HepG2 (cell line): ENCODE data around the gene YIPF1. TPM values are rescaled to one million over a fixed set of nuclear protein-coding genes. Genes with fewer than 3 reads are reported as not detected.
A peak's percentile ranks its signal among the peaks of the same experiment; 100 is the strongest.

ENCODE experiments used
- ATAC-seq: fragments of 200-7000 bp; cut with Tn5 transposase; 3 replicates; pipeline ENCODE4 v1.9.1; 2020; ENCODE audit warnings: mild to moderate bottlenecking, moderate library complexity
- BruUV-seq: library from RNA; stranded (reverse); fragments of 400-500 nt; replicated peaks from 2 replicates; lab custom pipeline; 2021; lab: Mats Ljungman, UMichigan
- CTCF ChIA-PET: fragments of 300-600 bp; formaldehyde crosslinking; extraction: SDS; loops from one replicate; lab custom pipeline; 2021; ENCODE audit warnings: low total read pairs, inconsistent platforms, low intra/inter-chr PET ratio; lab: Yijun Ruan, JAX
- POLR2A ChIA-PET: fragments of 350-600 bp; sonication (Branson Sonifier 250); formaldehyde crosslinking; loops from one replicate; lab custom pipeline; 2020; ENCODE audit warnings: antibody characterized with exemption, inconsistent platforms; lab: Yijun Ruan, JAX
- DNase-seq: peaks from one replicate; pipeline ENCODE4 v3.0.0-alpha.2; 2015; ENCODE audit warnings: low spot score
- FAIRE-seq: peaks from 3 replicates; lab custom pipeline; 2011; peaks lifted over from hg19 to GRCh38; lab: Jason Lieb, UNC
- H2AFZ ChIP-seq: one replicate; pipeline ENCODE4 v1.6.1; 2011; ENCODE audit warnings: low read length, inconsistent platforms
- H3K27ac ChIP-seq: fragments of 300-600 bp; 3 replicates; pipeline ENCODE4 v1.8.0; 2011; ENCODE audit warnings: mixed run types, mild to moderate bottlenecking, mixed read lengths, low read length, inconsistent platforms; ENCODE audit not compliant: insufficient read depth; ENCODE audit errors: extremely low read length
- H3K27me3 ChIP-seq, 2 experiments: fragments of 200-600 bp in 1 of 2; 2 replicates in 1 of 2; 3 replicates in 1 of 2; pipeline versions ENCODE4 v1.6.0 to v1.8.0; 2011; ENCODE audit warnings: low read length in 2 of 2, mild to moderate bottlenecking in 2 of 2, moderate library complexity in 2 of 2, inconsistent platforms in 1 of 2; ENCODE audit not compliant: insufficient read depth in 2 of 2, control insufficient read depth in 1 of 2
- H3K36me3 ChIP-seq, 2 experiments: fragments of 200-600 bp in 1 of 2; replicated peaks in 1 of 2; 2 replicates in 1 of 2; 3 replicates in 1 of 2; pipeline versions ENCODE4 v1.5.1 to v1.8.0; 2011; ENCODE audit warnings: low read length in 2 of 2, inconsistent platforms in 1 of 2; ENCODE audit not compliant: insufficient read depth in 2 of 2, control insufficient read depth in 1 of 2
- H3K4me1 ChIP-seq: 2 replicates; pipeline ENCODE4 v1.5.1; 2012; ENCODE audit warnings: low read length, inconsistent platforms; ENCODE audit not compliant: insufficient read depth
- H3K4me2 ChIP-seq: 2 replicates; pipeline ENCODE4 v1.6.0; 2011; ENCODE audit warnings: low read depth, low read length, inconsistent platforms
- H3K4me3 ChIP-seq, 3 experiments: fragments of 200-600 bp in 1 of 3; sonication (generic), shearing (Covaris generic) in 1 of 3; replicated peaks in 1 of 3; 2 replicates each; pipeline ENCODE4 v1.5.1; 2011 to 2016; ENCODE audit warnings: low read length in 3 of 3, inconsistent platforms in 2 of 3, low read depth in 2 of 3, mild to moderate bottlenecking in 2 of 3, control low read depth in 1 of 3, mixed read lengths in 1 of 3; ENCODE audit not compliant: insufficient read depth in 1 of 3
- H3K79me2 ChIP-seq: one replicate; pipeline ENCODE4 v1.6.1; 2011; ENCODE audit warnings: low read length, inconsistent platforms; ENCODE audit not compliant: insufficient read depth
- H3K9ac ChIP-seq: 2 replicates; pipeline ENCODE4 v1.6.0; 2011; ENCODE audit warnings: mild to moderate bottlenecking, low read depth, low read length, inconsistent platforms; ENCODE audit not compliant: insufficient read depth
- H3K9me3 ChIP-seq: 2 replicates; pipeline ENCODE4 v1.5.1; 2012; ENCODE audit warnings: mild to moderate bottlenecking, low read length
- H4K20me1 ChIP-seq: 2 replicates; pipeline ENCODE4 v1.6.0; 2011; ENCODE audit warnings: inconsistent platforms, mild to moderate bottlenecking, low read length, moderate library complexity; ENCODE audit not compliant: insufficient read depth
- CBX1 ChIP-seq: IDR thresholded peaks from one replicate; pipeline ENCODE4 v1.6.1; 2016; ENCODE audit warnings: antibody characterized with exemption, low read depth
- FOSL1 ChIP-seq: sonication (generic); formaldehyde crosslinking; IDR thresholded peaks from 2 replicates; pipeline ENCODE4 v1.9.0; 2021; ENCODE audit warnings: missing genetic modification reagents, borderline replicate concordance
- GABPA ChIP-seq, 2 experiments: IDR thresholded peaks; 2 replicates each; pipeline ENCODE4 v1.6.1; 2011 to 2016; ENCODE audit warnings: low read depth in 2 of 2, low read length in 1 of 2, missing biosample characterization in 1 of 2, missing genetic modification characterization in 1 of 2
- HIVEP1 ChIP-seq: sonication (generic); formaldehyde crosslinking; IDR thresholded peaks from 2 replicates; pipeline ENCODE4 v1.4.0; 2020; ENCODE audit warnings: mild to moderate bottlenecking, missing genetic modification reagents
- MZF1 ChIP-seq: sonication (generic); formaldehyde crosslinking; IDR thresholded peaks from 2 replicates; pipeline ENCODE4 v1.8.1; 2023; ENCODE audit warnings: mild to moderate bottlenecking, missing genetic modification reagents, borderline replicate concordance
- NR2C2 ChIP-seq: sonication (generic); formaldehyde crosslinking; IDR thresholded peaks from 2 replicates; pipeline ENCODE4 v1.4.0; 2020; ENCODE audit warnings: missing genetic modification reagents, mild to moderate bottlenecking, moderate library complexity, borderline replicate concordance
- SP1 ChIP-seq, 2 experiments: fragments of 450-650 bp in 1 of 2; sonication (generic) in 1 of 2; formaldehyde crosslinking in 1 of 2; IDR thresholded peaks; 2 replicates each; pipeline versions ENCODE4 v1.4.0 to v1.6.1; 2016 to 2020; ENCODE audit warnings: missing genetic modification reagents in 1 of 2
- TCF7L2 ChIP-seq: IDR thresholded peaks from 2 replicates; pipeline ENCODE4 v1.6.1; 2011; ENCODE audit warnings: mild to moderate bottlenecking, low read depth, low read length, moderate library complexity
- TOE1 ChIP-seq: sonication (generic); formaldehyde crosslinking; IDR thresholded peaks from 2 replicates; pipeline ENCODE4 v1.4.0; 2020; ENCODE audit warnings: mild to moderate bottlenecking, missing genetic modification reagents
- YY1 ChIP-seq: IDR thresholded peaks from 2 replicates; pipeline ENCODE4 v1.6.1; 2011; ENCODE audit warnings: low read length, low read depth, moderate library complexity, mild to moderate bottlenecking; ENCODE audit not compliant: insufficient read depth, insufficient replicate concordance
- ZNF367 ChIP-seq: sonication (generic); formaldehyde crosslinking; IDR thresholded peaks from 2 replicates; pipeline ENCODE4 v1.4.0; 2020; ENCODE audit warnings: missing genetic modification reagents, borderline replicate concordance
- whole genome bisulfite sequencing: methylation state at CpG from one replicate; pipeline ENCODE4 v1.1.6; 2017; ENCODE audit warnings: low lambda C conversion rate; 5-methylcytosine and 5-hydroxymethylcytosine counted together
- in situ Hi-C: cut with HindIII; loops from 2 replicates; pipeline ENCODE4 v1.10.0; 2017; ENCODE audit warnings: low pct_unique_long_range_greater_than_20kb; ENCODE audit not compliant: extremely low pct_ligation_motif_present
- intact Hi-C: fragments of 100-400 bp; cut with micrococcal nuclease; formaldehyde crosslinking; loops from one replicate; pipeline ENCODE4 v1.10.0; 2022; ENCODE audit not compliant: unreplicated experiment
- polyA plus RNA-seq, 8 experiments: library from polyadenylated mRNA; depleted of rRNA in 3 of 8; stranded (reverse) in 7 of 8; unstranded in 1 of 8; fragments of >200 nt; fragmentation: Illumina TruSeq in 4 of 8; extraction: Trizol in 4 of 8; gene quantifications; 2 replicates each; pipeline versions ENCODE4 v1.2.1 to v1.2.3, GENCODE V29; 2011 to 2016; ENCODE audit warnings: low read depth in 4 of 8, missing spikeins in 1 of 8, mixed read lengths in 1 of 8; ENCODE audit not compliant: insufficient read depth in 1 of 8
- total RNA-seq, 5 experiments: library from RNA; depleted of rRNA; stranded (reverse); fragments of >200 nt; fragmentation: Illumina TruSeq; extraction: Trizol; gene quantifications; 2 replicates each; pipeline ENCODE4 v1.2.3, GENCODE V29; 2016; ENCODE audit warnings: low read depth in 1 of 5
- TF ChIP-seq, protein P1 (sequence below), 2 experiments: fragments of 450-650 bp in 1 of 2; sonication (generic) in 1 of 2; formaldehyde crosslinking in 1 of 2; IDR thresholded peaks; 2 replicates each; pipeline versions ENCODE4 v1.6.1 to v1.8.0; 2016 to 2022; ENCODE audit warnings: antibody characterized with exemption in 1 of 2, mild to moderate bottlenecking in 1 of 2, missing genetic modification reagents in 1 of 2
- TF ChIP-seq, protein P2 (sequence below): sonication (generic); formaldehyde crosslinking; IDR thresholded peaks from 2 replicates; pipeline ENCODE4 v1.4.0; 2020; ENCODE audit warnings: missing genetic modification reagents, low read depth, mild to moderate bottlenecking, borderline replicate concordance

YIPF1 gene
- total and polyA plus RNA-seq, 2 of the 13 experiments (the other 11 are each of a cell fraction or from before 2014, with no cell fraction given): 21.1 to 31.9 TPM

GRCh38 chr1:53890522-53890941 lies 935 bp upstream of the YIPF1 start:
- H3K27me3 ChIP-seq: no peaks in the 10 kb centered on the region; a peak in 1 of 5 replicates
- no peaks in the 10 kb centered on the region; the same call in 1 of the 2 replicates for H4K20me1 ChIP-seq
- H3K79me2 ChIP-seq: peaks cover 7% of the 10 kb centered on the region
- in situ Hi-C loops: loop anchor here (5.0 kb wide), 1 partner anchor 52 kb away; no protein-coding TSS in a partner anchor
- intact Hi-C loops: loop anchor here (5.0 kb wide), 1 partner anchor 57 kb away; the partner anchor contains the start of genes IFT25 and LRRC42
- no peak overlapping the region for H3K9ac ChIP-seq
- POLR2A ChIA-PET: interaction anchor here (1.6 kb wide), 1 partner anchor 9 kb away, joined by 15 read pairs; no protein-coding TSS in a partner anchor
- H3K36me3 ChIP-seq: no peaks in the 10 kb centered on the region; a peak in 1 of 5 replicates
- H3K4me3 ChIP-seq: peak overlapping the region in 1 of 3 experiments; percentile 100; a peak in 2 of 6 replicates
- no peak overlapping the region for H3K27ac ChIP-seq
- DNase-seq: no peak
- BruUV-seq: no TSS peak
- WGBS: 85% methylated on average over 7 of the region's 7 CpGs
- no peak for FAIRE-seq
- ATAC-seq: no peak
- H3K4me1 ChIP-seq: peaks cover 49% of the 10 kb centered on the region
- H3K4me2 ChIP-seq: peak overlapping the region; percentile 97
- CTCF ChIA-PET: no interaction called here
- no peaks in the 10 kb centered on the region for H3K9me3 ChIP-seq
- peak overlapping the region; percentile 83 for H2AFZ ChIP-seq
- no peak for TF ChIP-seq TOE1
- TF ChIP-seq YY1: no peak
- TF ChIP-seq SP1 (IDR thresholded peaks at IDR 0.05): no peak
- TF ChIP-seq SP1 (CRISPR knock-in tag; IDR thresholded peaks at IDR 0.05): no peak
- TF ChIP-seq, protein P1, sequence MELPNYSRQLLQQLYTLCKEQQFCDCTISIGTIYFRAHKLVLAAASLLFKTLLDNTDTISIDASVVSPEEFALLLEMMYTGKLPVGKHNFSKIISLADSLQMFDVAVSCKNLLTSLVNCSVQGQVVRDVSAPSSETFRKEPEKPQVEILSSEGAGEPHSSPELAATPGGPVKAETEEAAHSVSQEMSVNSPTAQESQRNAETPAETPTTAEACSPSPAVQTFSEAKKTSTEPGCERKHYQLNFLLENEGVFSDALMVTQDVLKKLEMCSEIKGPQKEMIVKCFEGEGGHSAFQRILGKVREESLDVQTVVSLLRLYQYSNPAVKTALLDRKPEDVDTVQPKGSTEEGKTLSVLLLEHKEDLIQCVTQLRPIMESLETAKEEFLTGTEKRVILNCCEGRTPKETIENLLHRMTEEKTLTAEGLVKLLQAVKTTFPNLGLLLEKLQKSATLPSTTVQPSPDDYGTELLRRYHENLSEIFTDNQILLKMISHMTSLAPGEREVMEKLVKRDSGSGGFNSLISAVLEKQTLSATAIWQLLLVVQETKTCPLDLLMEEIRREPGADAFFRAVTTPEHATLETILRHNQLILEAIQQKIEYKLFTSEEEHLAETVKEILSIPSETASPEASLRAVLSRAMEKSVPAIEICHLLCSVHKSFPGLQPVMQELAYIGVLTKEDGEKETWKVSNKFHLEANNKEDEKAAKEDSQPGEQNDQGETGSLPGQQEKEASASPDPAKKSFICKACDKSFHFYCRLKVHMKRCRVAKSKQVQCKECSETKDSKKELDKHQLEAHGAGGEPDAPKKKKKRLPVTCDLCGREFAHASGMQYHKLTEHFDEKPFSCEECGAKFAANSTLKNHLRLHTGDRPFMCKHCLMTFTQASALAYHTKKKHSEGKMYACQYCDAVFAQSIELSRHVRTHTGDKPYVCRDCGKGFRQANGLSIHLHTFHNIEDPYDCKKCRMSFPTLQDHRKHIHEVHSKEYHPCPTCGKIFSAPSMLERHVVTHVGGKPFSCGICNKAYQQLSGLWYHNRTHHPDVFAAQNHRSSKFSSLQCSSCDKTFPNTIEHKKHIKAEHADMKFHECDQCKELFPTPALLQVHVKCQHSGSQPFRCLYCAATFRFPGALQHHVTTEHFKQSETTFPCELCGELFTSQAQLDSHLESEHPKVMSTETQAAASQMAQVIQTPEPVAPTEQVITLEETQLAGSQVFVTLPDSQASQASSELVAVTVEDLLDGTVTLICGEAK (IDR thresholded peaks at IDR 0.05): no peak
- TF ChIP-seq, protein P1 (CRISPR knock-in tag; IDR thresholded peaks at IDR 0.05): no peak
- TF ChIP-seq CBX1: no peak
- no peak for TF ChIP-seq HIVEP1
- TF ChIP-seq NR2C2 (CRISPR knock-in tag): no peak
- no peak for TF ChIP-seq ZNF367 (CRISPR knock-in tag)
- TF ChIP-seq GABPA (IDR thresholded peaks at IDR 0.05; ENCODE audit: low read depth, low read length): no peak
- TF ChIP-seq GABPA (CRISPR knock-in tag; IDR thresholded peaks at IDR 0.05; ENCODE audit: low read depth): no peak
- TF ChIP-seq TCF7L2: no peak
- TF ChIP-seq MZF1: no peak
- TF ChIP-seq, protein P2, sequence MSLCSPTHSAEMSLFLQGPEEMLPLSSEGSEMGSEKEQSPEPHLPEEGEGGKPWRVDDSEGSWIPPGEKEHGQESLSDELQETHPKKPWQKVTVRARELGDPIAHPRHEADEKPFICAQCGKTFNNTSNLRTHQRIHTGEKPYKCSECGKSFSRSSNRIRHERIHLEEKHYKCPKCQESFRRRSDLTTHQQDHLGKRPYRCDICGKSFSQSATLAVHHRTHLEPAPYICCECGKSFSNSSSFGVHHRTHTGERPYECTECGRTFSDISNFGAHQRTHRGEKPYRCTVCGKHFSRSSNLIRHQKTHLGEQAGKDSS (CRISPR knock-in tag): no peak
- TF ChIP-seq FOSL1 (CRISPR knock-in tag): no peak
